HPDE6-E6E7 (cell line): Measurements from ENCODE around the gene TMEM156.
"Not testable (repeated sequence)": the region's sequence is repeated elsewhere in the genome, so short reads cannot be mapped to it uniquely, and the experiment has no call there.

Experiments
- DNase-seq: peaks from one replicate; pipeline ENCODE4 v3.0.0; 2011; ENCODE audit warnings: missing footprints; ENCODE audit errors: extremely low spot score

The TMEM156 gene

DNA sequence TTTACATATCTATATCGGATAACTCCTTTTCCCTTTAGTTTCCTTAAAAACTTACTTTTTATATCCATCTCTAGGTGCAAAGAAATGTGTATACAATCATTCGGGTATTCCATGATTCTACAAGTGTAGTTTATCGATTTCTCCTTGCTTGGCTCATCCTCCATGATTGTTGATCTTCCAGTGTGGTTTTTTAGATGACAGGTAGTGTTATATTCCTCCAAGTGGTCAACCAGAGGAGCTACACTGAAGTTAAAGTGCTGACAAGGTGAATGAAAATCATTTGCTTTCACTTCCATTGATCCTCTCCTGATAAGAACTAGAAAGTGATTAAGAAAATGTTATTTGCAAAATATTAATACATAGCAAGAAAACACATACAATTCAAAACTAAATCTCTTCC is 38.5 kb downstream of the TMEM156 start:
- no peak for DNase-seq

DNA sequence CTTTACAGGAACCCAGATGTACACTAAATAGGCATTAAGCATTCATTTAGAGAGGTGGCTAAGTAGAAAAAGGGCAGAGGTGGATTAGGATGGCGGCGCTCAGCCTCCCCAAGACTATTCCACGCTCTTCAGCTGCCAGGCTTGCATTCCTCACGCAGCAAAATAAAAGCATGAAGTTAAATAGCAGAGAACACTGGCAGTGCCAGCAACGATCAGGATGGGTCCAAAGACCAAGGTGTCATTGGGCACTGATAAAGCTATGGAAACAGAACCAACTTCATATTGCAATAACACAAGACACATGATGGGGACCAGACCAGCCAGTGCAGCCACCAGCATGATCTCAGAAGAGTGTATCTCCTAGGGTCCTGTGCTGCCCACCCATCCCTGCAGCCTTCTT is 42.0 kb downstream of the TMEM156 start:
- no peak for DNase-seq

DNA sequence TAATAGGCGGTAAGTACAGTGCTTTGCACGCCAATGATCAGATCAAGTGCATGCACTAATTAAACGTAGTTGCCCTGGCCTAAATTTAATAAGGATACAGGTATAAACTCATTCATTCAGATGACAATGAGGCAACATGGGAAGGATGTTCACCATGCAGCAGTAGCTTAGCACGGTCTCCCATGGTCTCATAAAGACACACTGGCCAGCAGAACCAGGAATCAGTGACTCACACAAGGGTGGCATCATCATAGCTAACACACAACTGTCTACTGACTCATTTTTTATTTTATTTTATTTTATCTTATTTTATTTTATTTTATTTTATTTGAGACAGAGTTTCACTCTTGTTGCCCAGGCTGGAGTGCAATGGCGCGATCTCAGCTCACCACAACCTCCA is 42.7 kb downstream of the TMEM156 start:
- DNase-seq: peak; percentile 10

DNA sequence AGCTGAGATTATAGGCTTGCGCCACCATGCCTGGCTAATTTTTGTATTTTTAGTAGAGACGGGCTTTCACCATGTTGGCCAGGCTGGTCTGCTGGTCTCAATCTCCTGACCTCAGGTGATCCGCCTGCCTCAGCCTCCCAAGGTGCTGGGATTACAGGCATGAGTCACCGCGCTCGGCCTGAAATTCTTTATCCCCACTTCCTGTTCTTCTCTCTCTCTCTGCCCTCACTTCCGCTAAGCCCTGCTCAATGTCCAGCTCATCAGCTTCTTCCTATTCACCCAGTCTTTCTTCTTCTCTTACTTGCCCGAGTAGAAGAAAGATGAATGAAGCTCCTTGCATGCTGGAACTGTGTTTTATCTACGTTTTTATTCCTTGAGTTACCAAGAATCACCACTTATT is 43.9 kb downstream of the TMEM156 start:
- not testable (repeated sequence) for DNase-seq

DNA sequence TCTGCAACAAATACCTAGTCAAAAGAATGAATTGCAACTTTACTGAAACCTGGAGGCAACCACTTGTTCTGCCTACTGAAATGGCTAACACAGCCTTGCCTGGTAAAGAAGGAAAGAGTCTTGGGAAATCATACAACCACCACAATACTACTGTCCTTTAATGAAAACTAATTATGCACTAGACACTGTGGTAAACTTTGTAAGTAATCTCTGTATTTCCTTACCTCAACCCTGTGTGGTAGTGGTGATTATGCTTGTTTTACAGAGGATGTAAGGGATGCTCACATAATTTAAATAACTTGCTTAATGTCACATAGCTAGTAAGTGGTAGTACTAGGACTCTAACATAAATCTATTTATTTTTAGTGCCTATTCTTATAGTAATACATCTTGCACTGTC is 44.7 kb downstream of the TMEM156 start:
- DNase-seq: no peak

DNA sequence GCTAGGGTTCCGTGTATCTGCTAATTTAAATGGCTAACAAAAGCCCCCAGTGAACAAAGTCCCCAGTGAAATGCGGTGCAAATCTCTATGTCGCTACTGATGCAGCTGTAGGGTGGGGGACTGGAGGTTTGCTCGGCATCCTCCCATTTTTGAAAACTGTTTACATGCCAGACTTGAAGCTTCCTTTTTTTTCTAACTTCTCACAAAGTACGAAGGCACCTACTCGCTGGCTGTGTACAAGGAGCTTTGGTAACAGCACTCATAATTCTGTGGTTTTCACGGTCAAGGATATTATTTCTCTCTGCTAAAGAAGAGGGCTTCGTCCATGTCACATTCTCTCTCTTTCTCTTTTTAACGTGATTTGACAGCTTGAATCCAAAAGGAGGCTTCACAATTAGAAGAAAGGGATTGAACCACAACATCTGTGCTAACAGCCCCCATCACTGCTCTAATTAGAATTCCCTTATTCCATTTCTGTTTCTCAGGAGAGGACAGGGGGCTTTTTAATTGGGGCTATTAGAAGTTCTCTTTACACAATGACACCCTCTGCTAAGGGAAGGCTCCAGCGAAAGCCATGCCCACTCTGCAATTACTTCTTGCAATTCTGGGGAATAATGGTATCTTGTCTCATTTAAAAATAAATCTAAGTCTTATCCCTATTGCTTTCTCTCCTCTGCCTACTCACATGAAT is 46.7 kb downstream of the TMEM156 start:
- DNase-seq: no peak

DNA sequence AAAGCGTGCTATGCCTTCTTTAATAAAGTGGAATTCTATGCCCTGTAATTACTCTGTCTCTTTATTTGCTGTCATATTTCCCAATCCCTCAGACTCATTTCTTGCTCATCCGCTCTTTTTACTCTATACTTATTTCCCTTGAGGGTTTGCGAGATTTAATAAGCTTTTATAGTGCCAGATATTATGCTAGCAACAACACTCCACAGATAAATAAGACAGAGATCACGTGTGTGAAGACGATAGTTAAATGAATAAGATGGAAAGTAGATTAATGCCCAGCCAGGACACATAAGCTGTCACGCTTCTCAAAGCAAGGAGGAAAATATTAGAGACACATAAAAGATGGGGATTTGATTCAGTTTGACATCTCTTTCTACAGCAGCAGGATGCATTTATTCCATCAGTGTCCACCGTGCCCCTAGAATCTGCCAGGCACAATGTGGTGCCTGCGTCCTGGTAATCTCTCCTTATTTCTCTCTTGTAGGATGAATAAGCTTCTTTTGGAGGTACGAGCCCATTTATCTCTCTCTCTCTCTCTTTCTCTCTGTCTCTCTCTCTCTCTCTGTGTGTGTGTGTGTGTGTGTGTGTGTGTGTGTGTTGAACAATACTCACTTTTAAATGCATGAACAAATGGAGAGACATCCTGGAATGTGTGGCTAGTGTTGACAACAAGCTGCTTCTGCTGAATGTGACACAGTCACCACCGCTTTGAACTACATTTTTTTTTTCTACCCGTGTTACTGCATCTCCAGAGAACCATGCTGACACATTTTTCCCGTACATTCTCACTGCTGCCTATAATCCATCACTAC is 48.2 kb downstream of the TMEM156 start:
- no peak for DNase-seq

DNA sequence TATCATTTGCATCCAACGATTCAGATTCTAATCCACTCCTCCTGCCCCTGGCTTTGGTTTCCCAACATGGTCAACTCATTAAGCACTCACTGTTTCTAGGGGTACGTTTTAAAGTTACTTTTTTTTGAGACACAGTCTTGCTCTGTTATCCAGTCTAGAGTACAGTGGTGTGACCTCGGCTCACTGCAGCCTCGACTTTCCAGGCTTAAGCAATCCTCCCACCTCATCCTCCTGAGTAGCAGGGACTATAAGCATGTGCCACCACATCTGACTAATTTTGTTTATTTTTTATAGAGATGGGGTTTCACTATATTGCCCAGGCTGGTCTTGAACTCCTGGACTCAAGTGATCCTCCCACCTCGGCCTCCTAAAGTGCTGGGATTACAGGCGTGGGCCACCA is 48.9 kb downstream of the TMEM156 start:
- no peak for DNase-seq

DNA sequence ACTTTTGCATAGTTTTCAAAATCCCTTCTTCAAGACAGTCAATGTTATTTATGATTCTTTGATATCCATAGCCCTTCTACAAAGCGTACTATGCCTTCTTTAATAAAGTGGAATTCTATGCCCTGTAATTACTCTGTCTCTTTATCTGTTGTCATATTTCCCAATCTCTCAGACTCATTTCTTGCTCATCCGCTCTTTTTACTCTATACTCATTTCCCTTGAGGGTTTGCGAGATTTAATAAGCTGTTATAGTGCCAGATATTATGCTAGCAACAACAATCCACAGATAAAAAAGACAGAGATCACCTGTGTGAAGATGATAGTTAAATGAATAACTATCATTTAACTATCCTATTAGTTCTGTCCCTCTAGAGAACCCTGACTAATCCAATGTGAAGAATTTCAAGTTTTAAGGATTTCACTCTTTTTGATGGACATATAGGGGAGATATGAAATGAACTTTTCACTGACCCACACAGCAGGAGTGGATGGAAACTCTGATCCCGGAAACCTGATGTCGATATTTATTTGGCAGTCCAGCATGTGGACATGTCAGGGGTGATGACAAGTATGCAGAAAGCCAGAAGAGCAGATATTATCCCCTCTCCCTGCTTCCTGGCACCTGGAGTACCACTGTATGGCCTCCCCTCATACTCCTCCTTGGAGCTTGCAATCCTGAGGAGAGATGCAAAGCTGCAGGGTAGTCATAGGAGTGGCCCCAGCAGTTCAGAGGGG is 49.7 kb downstream of the TMEM156 start:
- DNase-seq: no peak

DNA sequence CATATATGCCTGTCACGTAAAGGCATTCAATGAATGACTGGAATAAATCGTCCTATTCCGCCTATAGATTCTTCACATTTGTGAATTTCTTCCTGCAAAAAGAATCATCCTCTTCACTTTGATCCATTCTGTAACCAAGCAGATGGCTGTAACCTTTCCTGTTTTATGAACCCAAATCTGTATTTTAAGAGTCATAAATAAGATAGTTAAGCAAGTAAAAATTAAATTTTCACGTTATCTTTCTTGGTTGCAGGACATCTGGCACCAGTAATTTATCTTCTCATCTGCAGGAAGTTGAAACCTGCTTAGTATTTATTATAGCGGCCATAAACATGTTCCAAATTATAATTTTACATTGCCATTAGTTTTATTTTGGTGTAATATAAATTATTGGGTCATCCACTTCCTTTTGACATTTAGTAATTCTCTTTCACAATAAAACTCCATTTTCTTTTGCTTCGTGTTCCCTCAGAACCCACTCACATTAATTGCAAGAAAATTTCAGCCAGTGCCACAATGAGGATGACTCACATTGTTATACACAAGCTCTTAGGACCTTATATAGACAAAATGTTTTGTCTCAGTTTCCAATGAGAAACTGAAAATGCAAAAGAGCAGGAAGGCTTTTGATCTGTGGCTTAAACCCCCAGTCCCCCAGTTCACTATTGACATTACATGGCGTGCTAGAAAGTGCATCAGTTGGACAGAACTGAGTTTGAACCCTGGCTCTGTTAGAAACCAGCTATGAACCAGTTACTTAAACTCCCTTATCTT is 51.1 kb downstream of the TMEM156 start:
- DNase-seq: no peak

DNA sequence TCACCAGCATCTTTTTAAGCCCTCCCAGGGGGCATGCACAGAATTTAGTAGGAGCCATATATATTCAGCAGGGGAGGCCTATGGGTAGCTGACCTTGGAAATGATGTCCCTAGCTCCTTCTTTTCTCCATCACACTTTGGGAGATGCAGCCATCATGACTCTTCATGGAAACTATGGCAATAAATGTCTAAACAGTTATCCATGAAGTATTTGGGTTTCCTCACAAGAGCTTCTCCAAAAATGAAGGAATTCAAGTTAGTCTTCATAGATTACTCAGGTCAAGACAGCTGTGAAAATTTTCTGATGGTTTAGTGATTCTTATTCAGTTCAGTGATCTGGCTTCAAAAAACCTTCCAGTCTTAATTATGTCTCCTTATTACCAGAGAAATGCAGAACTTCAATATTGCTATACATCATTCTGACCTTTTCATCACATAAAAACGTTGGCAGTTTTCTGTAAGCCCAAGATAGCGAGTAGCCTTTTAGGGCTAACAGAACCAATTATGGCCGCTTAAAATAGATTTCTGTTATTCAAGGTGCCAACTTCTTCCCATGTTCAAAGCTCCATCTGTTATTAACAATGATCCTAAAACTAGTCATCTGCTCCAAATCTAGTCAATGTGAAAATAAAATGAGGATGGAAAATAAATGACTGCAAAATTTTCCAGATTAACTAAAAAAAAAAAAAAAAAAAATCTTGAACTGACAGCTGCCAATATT is 52.5 kb downstream of the TMEM156 start:
- DNase-seq: no peak

DNA sequence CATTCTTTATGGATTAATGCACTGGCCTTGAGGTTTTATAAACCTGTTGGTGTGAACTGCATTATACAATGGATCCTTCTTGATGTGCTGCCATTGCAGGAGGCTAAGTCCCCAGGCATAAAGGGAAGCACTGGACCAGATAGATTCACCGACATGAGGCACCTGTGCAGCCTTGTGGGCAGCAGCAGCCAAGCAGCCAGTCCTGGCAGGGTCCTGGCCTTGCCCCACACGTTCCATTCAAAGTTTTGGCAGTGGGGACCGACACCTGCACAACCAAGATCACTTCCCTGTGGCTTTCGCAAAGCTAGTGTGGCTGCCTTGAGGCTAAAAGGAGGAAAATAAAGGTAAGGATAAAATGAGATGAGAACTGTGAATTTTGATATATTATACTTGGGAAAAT is 53.1 kb downstream of the TMEM156 start:
- DNase-seq: no peak

DNA sequence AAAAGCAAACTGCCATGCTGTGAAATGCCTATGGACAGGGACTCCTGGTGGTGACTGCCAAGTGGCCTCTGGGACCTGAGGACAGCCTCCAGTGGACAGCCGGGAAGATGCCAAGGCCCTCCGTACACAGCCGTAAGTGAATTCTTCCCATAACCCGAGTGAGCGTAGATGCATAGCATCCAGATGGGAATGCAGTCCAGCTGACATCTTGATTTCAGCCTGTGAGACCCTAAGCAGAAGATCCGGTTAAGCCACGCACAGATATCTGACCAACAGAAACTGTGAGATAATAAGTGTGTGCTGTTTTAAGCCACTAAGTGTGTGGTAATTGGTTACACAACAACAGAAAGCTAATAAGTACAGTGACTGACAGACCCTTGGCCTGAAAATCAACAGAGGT is 55.9 kb downstream of the TMEM156 start:
- DNase-seq: no peak

DNA sequence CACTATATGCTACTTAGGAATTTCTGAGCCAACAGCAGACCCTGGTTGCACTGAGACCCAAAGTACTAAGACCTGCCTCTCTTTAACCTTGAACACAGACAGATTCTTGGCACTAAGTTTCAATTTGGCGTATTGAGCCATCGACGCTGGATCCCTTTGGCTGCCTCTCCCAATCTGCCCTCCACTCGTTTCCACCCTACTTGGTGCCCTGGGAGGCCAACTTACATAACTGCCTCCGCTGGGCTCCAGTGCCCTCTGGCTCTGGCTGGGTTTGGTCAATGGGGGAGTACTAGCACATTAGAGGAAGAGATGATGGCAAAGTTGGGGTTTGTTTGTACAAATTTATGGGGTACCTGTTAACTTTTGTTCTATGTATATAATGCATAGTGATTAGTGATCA is 63.5 kb downstream of the TMEM156 start:
- DNase-seq: no peak

DNA sequence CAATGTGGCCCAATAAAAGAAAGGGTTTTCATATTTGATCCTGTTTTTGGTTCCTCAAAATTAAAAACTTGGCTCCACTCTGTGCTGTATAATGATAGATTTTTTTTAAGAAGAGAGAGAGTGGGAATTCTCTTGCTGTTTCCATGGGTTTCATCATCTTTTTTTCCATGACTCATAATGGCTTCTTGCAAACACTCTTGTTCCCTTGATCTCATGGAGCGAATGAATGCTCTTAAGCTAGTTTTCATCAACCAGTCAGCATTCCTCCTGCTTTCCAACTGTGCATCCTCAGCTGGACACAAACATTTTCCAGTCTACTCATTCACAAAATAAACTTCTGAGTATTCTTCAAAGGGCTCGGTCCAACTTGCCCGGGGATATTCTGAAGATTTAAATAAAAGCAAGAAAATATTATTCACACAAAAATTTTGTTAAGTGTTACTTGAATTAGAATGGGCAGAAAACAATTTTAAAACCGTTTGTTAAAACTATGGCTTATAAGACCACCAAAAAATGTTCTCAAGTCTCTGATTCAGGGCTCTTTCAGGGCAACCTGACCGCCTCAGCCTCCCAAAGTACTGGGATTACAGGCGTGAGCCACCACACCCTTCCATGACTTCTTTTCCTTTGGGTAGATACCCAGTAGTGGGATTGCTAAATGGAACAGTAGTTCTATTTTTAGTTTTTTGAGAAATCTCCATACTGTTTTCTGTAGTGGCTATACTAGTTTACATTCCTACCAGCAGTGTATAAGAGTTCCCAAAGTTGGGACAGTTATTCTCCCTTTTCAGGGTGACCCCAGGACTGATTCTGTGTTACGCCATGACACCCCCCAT is 64.7 kb downstream of the TMEM156 start:
- no peak for DNase-seq

DNA sequence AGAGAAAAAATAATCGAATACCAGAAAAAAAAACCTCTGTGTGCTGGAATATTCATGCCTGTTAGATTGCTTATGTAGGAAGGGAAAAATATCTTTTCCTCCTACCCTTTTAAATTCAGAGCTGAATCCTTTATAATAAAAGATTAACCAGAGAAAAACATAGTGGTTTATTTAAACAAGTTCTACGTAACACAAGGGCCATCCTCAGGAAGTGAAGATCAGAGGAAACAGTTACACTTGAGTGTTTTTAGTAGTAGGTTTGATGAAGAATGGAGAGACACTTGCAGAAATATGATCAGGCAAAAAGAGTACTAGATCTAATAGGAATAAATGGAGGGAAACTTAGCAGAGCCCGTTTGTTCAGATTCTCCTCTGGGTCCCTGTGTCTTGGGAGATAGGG is 66.3 kb downstream of the TMEM156 start:
- DNase-seq: no peak

DNA sequence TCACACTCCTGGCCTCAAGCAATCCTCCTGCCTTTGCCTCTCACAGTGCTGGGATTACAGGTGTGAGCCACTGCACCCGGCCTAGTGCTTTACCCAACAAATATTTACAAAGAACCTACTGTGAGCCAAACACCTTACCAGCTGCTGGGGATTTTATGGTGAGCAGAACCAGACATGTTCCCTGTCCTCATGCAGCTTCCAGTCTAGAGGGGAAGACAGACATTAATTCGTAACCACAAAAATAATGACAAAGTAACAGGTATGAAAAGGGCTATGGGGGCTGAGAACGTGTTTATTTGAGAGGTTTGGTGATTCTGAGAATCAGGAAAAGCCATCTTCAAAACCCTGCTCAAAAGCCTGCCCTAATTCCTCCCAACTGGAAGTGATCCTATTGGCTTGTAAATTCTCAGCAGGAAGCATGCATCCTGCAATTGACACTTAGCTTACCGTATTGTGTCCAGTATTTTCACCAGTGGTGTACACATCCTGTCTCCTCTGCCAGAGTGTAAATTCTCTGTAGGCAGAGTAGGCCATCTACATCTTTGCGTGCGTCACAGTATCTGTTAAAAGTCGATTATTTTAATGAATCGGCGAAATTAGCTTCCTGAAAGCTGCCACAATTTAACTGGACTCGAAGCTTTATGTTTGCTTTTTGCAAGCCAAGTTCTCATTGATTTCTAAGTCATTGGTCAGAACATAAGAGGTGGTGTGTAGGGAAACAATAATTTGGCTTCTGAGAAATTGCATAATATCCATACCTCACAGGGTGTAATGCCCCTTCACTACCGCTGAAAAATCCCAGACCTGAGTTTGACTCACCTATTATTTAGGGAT is 67.0 kb downstream of the TMEM156 start:
- no peak for DNase-seq

DNA sequence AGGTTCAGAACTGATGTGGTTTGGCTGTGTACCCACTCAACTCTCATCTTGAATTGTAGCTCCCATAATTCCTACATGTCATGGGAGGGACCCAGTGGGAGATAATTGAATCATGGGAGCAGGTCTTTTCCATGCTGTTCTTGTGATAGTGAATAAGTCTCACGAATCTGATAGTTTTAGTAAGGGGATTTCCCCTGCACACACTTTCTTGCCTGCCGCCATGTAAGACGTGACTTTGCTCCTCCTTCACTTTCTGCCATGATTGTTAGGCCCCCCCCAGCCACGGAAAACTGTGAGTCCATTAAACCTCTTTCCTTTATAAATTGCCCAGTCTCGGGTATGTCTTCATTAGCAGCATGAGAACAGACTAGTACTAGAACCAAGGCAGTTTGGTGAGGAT is 73.0 kb downstream of the TMEM156 start:
- DNase-seq: not testable (repeated sequence)

DNA sequence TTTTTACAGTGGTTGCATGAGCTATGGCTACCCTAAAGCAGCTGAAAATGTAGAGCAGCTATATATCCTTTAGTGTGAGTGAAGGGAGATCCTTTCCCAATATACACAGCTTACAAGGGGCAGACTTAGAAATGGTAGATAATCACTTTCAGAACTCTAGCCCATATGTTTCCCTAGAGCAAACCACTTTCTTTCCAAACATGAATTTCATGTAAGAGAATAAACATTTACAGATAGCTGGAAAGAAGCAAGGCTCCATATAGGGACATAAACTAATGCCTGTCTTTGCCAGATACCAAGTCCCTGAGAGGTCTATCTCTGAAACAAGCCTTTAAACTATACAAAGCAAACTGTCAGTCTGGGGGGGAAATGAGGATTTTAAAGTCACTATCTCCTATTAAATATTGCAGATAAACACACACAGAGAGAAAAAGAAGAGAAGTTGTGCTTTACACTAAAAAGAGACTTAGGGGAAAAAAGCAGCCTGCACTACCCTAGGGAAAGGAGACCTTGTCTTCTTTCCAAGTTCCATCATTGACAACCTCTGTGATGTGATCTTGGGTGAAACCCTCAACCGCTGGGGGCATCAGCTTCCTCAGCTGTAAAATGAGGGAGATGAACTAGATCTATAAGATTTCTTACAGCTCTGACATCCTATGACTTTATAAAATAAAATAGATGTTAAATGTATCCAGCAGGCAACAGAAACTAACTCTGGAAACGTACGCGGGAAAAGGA is 73.6 kb downstream of the TMEM156 start:
- DNase-seq: no peak
